CD4-positive, alpha-beta T cell treated with Interleukin-21 for 1 hour (primary cell): Measurements from ENCODE around the gene P2RX2.

Source experiments
- DNase-seq: peaks from one replicate; pipeline ENCODE4 v3.0.0-alpha.2; 2020

Gene P2RX2

GRCh38 chr12:132638541-132639408 lies 20.2 kb downstream of the P2RX2 start:
- DNase-seq, result no peak

GRCh38 chr12:132639956-132640520 lies 21.5 kb downstream of the P2RX2 start:
- DNase-seq, result no peak

GRCh38 chr12:132640936-132641335 lies 22.4 kb downstream of the P2RX2 start:
- DNase-seq, result no peak

- no peak for DNase-seq
Observed at GRCh38 chr12:132641811-132642650, 23.5 kb downstream of the P2RX2 start.

- DNase-seq, result no peak
Observed at GRCh38 chr12:132642846-132643835, 24.6 kb downstream of the P2RX2 start.

GRCh38 chr12:132646850-132647249 lies 28.3 kb downstream of the P2RX2 start:
- no peak for DNase-seq

GRCh38 chr12:132647858-132648257 lies 29.3 kb downstream of the P2RX2 start:
- no peak for DNase-seq

GRCh38 chr12:132648616-132649225 lies 30.1 kb downstream of the P2RX2 start:
- no peak for DNase-seq

- no peak for DNase-seq
Observed at GRCh38 chr12:132649226-132649945, 30.8 kb downstream of the P2RX2 start.

GRCh38 chr12:132651444-132652100 lies 33.0 kb downstream of the P2RX2 start:
- no peak for DNase-seq

- no peak for DNase-seq
Observed at GRCh38 chr12:132653567-132654290, 35.2 kb downstream of the P2RX2 start.

- no peak for DNase-seq
Observed at GRCh38 chr12:132657004-132657727, 38.6 kb downstream of the P2RX2 start.

- DNase-seq, result no peak
Observed at GRCh38 chr12:132658149-132658894, 39.7 kb downstream of the P2RX2 start.

- DNase-seq, result no peak
Observed at GRCh38 chr12:132659146-132659545, 40.6 kb downstream of the P2RX2 start.

GRCh38 chr12:132660052-132660451 lies 41.5 kb downstream of the P2RX2 start:
- DNase-seq, result no peak

- DNase-seq, result no peak
Observed at GRCh38 chr12:132660996-132661395, 42.4 kb downstream of the P2RX2 start.

- DNase-seq, result no peak
Observed at GRCh38 chr12:132661972-132662371, 43.4 kb downstream of the P2RX2 start.
